Left colon (tissue), 2 donors: ENCODE measurements around the gene WRAP53. TPM values are rescaled to one million over a fixed set of nuclear protein-coding genes. Genes with fewer than 3 reads are reported as not detected.
"Not testable (repeated sequence)": the region's sequence is repeated elsewhere in the genome, so short reads cannot be mapped to it uniquely, and the experiment has no call there.

ENCODE experiments used
- ATAC-seq: fragments of 200-7000 bp; cut with Tn5 transposase; one replicate; pipeline ENCODE4 v1.9.1; 2020; ENCODE audit warnings: mild to moderate bottlenecking, moderate library complexity
- DNase-seq, 2 donors: peaks; one replicate each; pipeline ENCODE4 v3.0.0-alpha.2; 2020
- intact Hi-C, 2 donors: fragments of 100-400 bp; cut with DNase I in 1 of 2; cut with micrococcal nuclease in 1 of 2; formaldehyde crosslinking; loops; one replicate each; pipeline versions ENCODE4 v1.11.2 to v1.14.0; 2022; cut with DNase I, micrococcal nuclease
- long read RNA-seq: library from polyadenylated mRNA; unstranded; transcript quantifications from one replicate; pipeline ENCODE4 v2.0.0, GENCODE V29; 2021
- total RNA-seq, 2 donors: library from RNA; stranded (reverse); fragmentation: NEBNext Ultra II Directional; extraction: Animal tissue kit (Norgen Biotek cat#: 25700); gene quantifications; one replicate each; pipeline ENCODE4 v1.2.1, GENCODE V29; 2021
- donor health status: DM: no; HTN: no; CAD: no.
- donor health status: DM: yes; HTN: yes; CAD: no.

The WRAP53 gene
- 1 to 10 TPM; 6.4 to 9.7 TPM for total RNA-seq
- long read RNA-seq, full-length matches to known transcripts: 9 of 15 reads
- long read RNA-seq, partial matches to known transcripts: 2 of 15 reads
- long read RNA-seq, other reads (novel, unspliced or antisense): 4 of 15 reads

GRCh38 chr17:7687908-7688807, at the start of gene WRAP53:
Gene WRAP53, plus strand, starts transcription at chr17:7688477. Its CDS starts 172 bp downstream, at chr17:7688649.
- intact Hi-C loops: loop anchor here in 1 of 2 donors (10.0 kb wide), 1 partner anchor 53 kb away; the partner anchor contains the start of gene SHBG
- DNase-seq (peak; percentile 97), ATAC-seq (peak; percentile 79)

GRCh38 chr17:7640783-7641182, 47.5 kb upstream of the WRAP53 start:
- no peak for DNase-seq
- intact Hi-C loops: no loop called here
- no peak for ATAC-seq

GRCh38 chr17:7641635-7642034, 46.6 kb upstream of the WRAP53 start:
- intact Hi-C loops, DNase-seq, ATAC-seq: not testable (repeated sequence)

GRCh38 chr17:7644775-7645174, 43.5 kb upstream of the WRAP53 start:
- no peak for DNase-seq
- intact Hi-C loops: no loop called here
- ATAC-seq: peak; percentile 34

- ATAC-seq: no peak
- no peak for DNase-seq
- intact Hi-C loops: no loop called here
These were observed 41.8 kb upstream of the WRAP53 start for GRCh38 chr17:7646457-7646856.

- intact Hi-C loops: no loop called here
- DNase-seq (no peak), ATAC-seq (no peak)
These were observed 41.3 kb upstream of the WRAP53 start for GRCh38 chr17:7647018-7647417.

GRCh38 chr17:7650509-7651096, 37.7 kb upstream of the WRAP53 start, which contains the start of gene ATP1B2:
Gene ATP1B2, plus strand, starts transcription at chr17:7650926. Its CDS starts 593 bp downstream, at chr17:7651519.
- peak; percentile 91 for ATAC-seq
- intact Hi-C loops: no loop called here
- DNase-seq: peak; percentile 65 to 76

- no peak for DNase-seq
- ATAC-seq: no peak
- intact Hi-C loops: no loop called here
These were observed 37.1 kb upstream of the WRAP53 start for GRCh38 chr17:7651097-7651664.

- ATAC-seq (no peak), DNase-seq (no peak)
- intact Hi-C loops: no loop called here
These were observed 36.5 kb upstream of the WRAP53 start for GRCh38 chr17:7651665-7652387.

- no peak for ATAC-seq
- DNase-seq: no peak
- intact Hi-C loops: no loop called here
These were observed 35.6 kb upstream of the WRAP53 start for GRCh38 chr17:7652388-7653356.

- intact Hi-C loops: no loop called here
- ATAC-seq (no peak), DNase-seq (no peak)
These were observed 33.3 kb upstream of the WRAP53 start for GRCh38 chr17:7654832-7655540.

- no peak for DNase-seq
- ATAC-seq: no peak
- intact Hi-C loops: no loop called here
These were observed 32.8 kb upstream of the WRAP53 start for GRCh38 chr17:7655541-7655840.

- no peak for ATAC-seq
- intact Hi-C loops: no loop called here
- DNase-seq: peak; percentile 16 to 31
These were observed 31.2 kb upstream of the WRAP53 start for GRCh38 chr17:7656958-7657609.

GRCh38 chr17:7667656-7668406, 20.4 kb upstream of the WRAP53 start:
- DNase-seq: no peak
- intact Hi-C loops: no loop called here
- no peak for ATAC-seq

GRCh38 chr17:7668482-7668881, 19.8 kb upstream of the WRAP53 start:
- intact Hi-C loops: no loop called here
- ATAC-seq (no peak), DNase-seq (no peak)

GRCh38 chr17:7673239-7673638, 15.0 kb upstream of the WRAP53 start:
- ATAC-seq (peak; percentile 21), DNase-seq (peak in 1 of 2 donors; percentile 32)
- intact Hi-C loops: no loop called here
